GM23338 (cell line): ENCODE measurements around the gene CPLX3. TPM values are rescaled to one million over a fixed set of nuclear protein-coding genes. Genes with fewer than 3 reads are reported as not detected.

Experiments
- ATAC-seq: fragments of 200-7000 bp; cut with Tn5 transposase; 3 replicates; pipeline ENCODE4 v1.9.1; 2020
- DNase-seq: peaks from one replicate; pipeline ENCODE4 v3.0.0-alpha.2; 2015; ENCODE audit warnings: low spot score
- H2AFZ ChIP-seq: fragments of 200-600 bp; sonication (generic); 2 replicates; pipeline ENCODE4 v1.8.0; 2016; ENCODE audit warnings: antibody characterized with exemption, mild to moderate bottlenecking, moderate library complexity
- H3F3A ChIP-seq: fragments of 200-600 bp; sonication (generic); replicated peaks from 2 replicates; pipeline ENCODE4 v1.8.0; 2017; ENCODE audit warnings: antibody characterized with exemption, mixed run types, low read depth
- H3K27ac ChIP-seq: fragments of 200-600 bp; sonication (generic); 2 replicates; pipeline ENCODE4 v1.6.1; 2016; ENCODE audit warnings: low read depth
- H3K27me3 ChIP-seq: fragments of 200-600 bp; sonication (generic); 2 replicates; pipeline ENCODE4 v1.8.0; 2016; ENCODE audit warnings: mild to moderate bottlenecking, mixed run types, moderate library complexity; ENCODE audit not compliant: insufficient read depth
- H3K36me3 ChIP-seq: fragments of 200-600 bp; sonication (generic); 2 replicates; pipeline ENCODE4 v1.8.0; 2016; ENCODE audit warnings: mild to moderate bottlenecking; ENCODE audit not compliant: insufficient read depth
- H3K4me1 ChIP-seq: fragments of 200-600 bp; sonication (generic); 2 replicates; pipeline ENCODE4 v1.8.0; 2016; ENCODE audit warnings: mild to moderate bottlenecking, moderate library complexity; ENCODE audit not compliant: insufficient read depth
- H3K4me2 ChIP-seq: fragments of 200-600 bp; sonication (generic); 2 replicates; pipeline ENCODE4 v1.7.1; 2017; ENCODE audit warnings: mixed run types
- H3K4me3 ChIP-seq: fragments of 200-600 bp; sonication (generic); 2 replicates; pipeline ENCODE4 v1.6.1; 2016; ENCODE audit warnings: mixed run types
- H3K79me2 ChIP-seq: fragments of 200-600 bp; sonication (generic); replicated peaks from 2 replicates; pipeline ENCODE4 v1.8.0; 2017; ENCODE audit warnings: mild to moderate bottlenecking; ENCODE audit not compliant: insufficient read depth
- H3K9me2 ChIP-seq: fragments of 200-600 bp; sonication (generic); 2 replicates; pipeline ENCODE4 v1.8.0; 2017; ENCODE audit not compliant: insufficient read depth
- H4K20me1 ChIP-seq: fragments of 200-600 bp; sonication (generic); replicated peaks from 2 replicates; pipeline ENCODE4 v1.8.0; 2017; ENCODE audit warnings: mild to moderate bottlenecking; ENCODE audit not compliant: insufficient read depth
- H3K27ac Mint-ChIP-seq: 2 replicates; pipeline ENCODE4 v1.8.0; 2020; ENCODE audit warnings: inconsistent platforms, mild to moderate bottlenecking, moderate library complexity, mixed read lengths
- H3K27me3 Mint-ChIP-seq: 3 replicates; pipeline ENCODE4 v1.8.0; 2022; ENCODE audit warnings: low read depth, mild to moderate bottlenecking, moderate library complexity, mixed read lengths, inconsistent platforms; ENCODE audit not compliant: insufficient read depth, poor library complexity
- H3K36me3 Mint-ChIP-seq: 3 replicates; pipeline ENCODE4 v1.8.0; 2021; ENCODE audit warnings: low read depth, mild to moderate bottlenecking, inconsistent platforms, moderate library complexity, mixed read lengths
- H3K4me1 Mint-ChIP-seq: 3 replicates; pipeline ENCODE4 v1.8.0; 2020; ENCODE audit warnings: mild to moderate bottlenecking, inconsistent platforms, mixed read lengths
- H3K4me3 Mint-ChIP-seq: 3 replicates; pipeline ENCODE4 v1.8.0; 2021; ENCODE audit warnings: moderate library complexity, mild to moderate bottlenecking, inconsistent platforms, mixed read lengths
- H3K9me3 Mint-ChIP-seq: 3 replicates; pipeline ENCODE4 v1.8.0; 2020; ENCODE audit warnings: moderate library complexity, mild to moderate bottlenecking, inconsistent platforms, mixed read lengths
- CREB1 ChIP-seq: fragments of 250-450 bp; sonication (Bioruptor Pico); IDR thresholded peaks from 2 replicates; pipeline ENCODE4 v1.5.0; 2020; ENCODE audit warnings: low read depth, mild to moderate bottlenecking, moderate library complexity
- EZH2 ChIP-seq: fragments of 200-600 bp; sonication (generic); IDR thresholded peaks from one replicate; pipeline ENCODE4 v1.8.0; 2017; ENCODE audit warnings: antibody characterized with exemption, mild to moderate bottlenecking, low read depth; ENCODE audit not compliant: unreplicated experiment
- EZH2phosphoT487 ChIP-seq: fragments of 200-600 bp; sonication (generic); IDR thresholded peaks from one replicate; pipeline ENCODE4 v1.8.1; 2018; ENCODE audit warnings: antibody characterized with exemption; ENCODE audit not compliant: unreplicated experiment
- JUNB ChIP-seq: IDR thresholded peaks from one replicate; pipeline ENCODE4 v1.6.1; 2016; ENCODE audit warnings: antibody characterized with exemption; ENCODE audit not compliant: unreplicated experiment
- NANOG ChIP-seq: IDR thresholded peaks from 2 replicates; pipeline ENCODE4 v1.6.1; 2016; ENCODE audit warnings: antibody characterized with exemption, borderline replicate concordance
- POLR2AphosphoS5 ChIP-seq: IDR thresholded peaks from 2 replicates; pipeline ENCODE4 v1.6.1; 2016; ENCODE audit warnings: antibody characterized with exemption, low read depth
- STAT1 ChIP-seq: IDR thresholded peaks from one replicate; pipeline ENCODE4 v1.6.1; 2016; ENCODE audit warnings: antibody characterized with exemption; ENCODE audit not compliant: unreplicated experiment
- ZNF114 ChIP-seq: fragments of 250-450 bp; sonication (Bioruptor Pico); IDR thresholded peaks from 2 replicates; pipeline ENCODE4 v1.5.0; 2020; ENCODE audit warnings: mild to moderate bottlenecking, moderate library complexity
- ZNF331 ChIP-seq: fragments of 250-450 bp; sonication (Bioruptor Pico); IDR thresholded peaks from 2 replicates; pipeline ENCODE4 v1.5.0; 2020; ENCODE audit warnings: low read depth, mild to moderate bottlenecking, moderate library complexity
- polyA plus RNA-seq: library from polyadenylated mRNA; unstranded; fragments of >200 nt; fragmentation: Nextera tagmentation; extraction: Ambion mirVana; gene quantifications from 2 replicates; pipeline ENCODE4 v1.2.1, GENCODE V29; 2016
- total RNA-seq: library from RNA; depleted of rRNA; stranded (reverse); fragments of >200 nt; shearing (Covaris generic); gene quantifications from 2 replicates; pipeline ENCODE4 v1.2.3, GENCODE V29; 2014
- TF ChIP-seq, protein P1 (sequence below), 2 experiments: fragments of 200-600 bp in 1 of 2; sonication (generic) in 1 of 2; conservative IDR thresholded peaks; 2 replicates each; pipeline versions ENCODE4 v1.5.1 to v1.6.1; 2016 to 2017; ENCODE audit warnings: antibody characterized with exemption in 2 of 2, low read depth in 2 of 2, mild to moderate bottlenecking in 2 of 2, moderate library complexity in 1 of 2
- TF ChIP-seq, protein P2 (sequence below): fragments of 250-450 bp; sonication (Bioruptor Pico); IDR thresholded peaks from 2 replicates; pipeline ENCODE4 v1.5.0; 2020; ENCODE audit warnings: mild to moderate bottlenecking, moderate library complexity
- TF ChIP-seq, protein P3 (sequence below): IDR thresholded peaks from 2 replicates; pipeline ENCODE4 v1.6.1; 2016; ENCODE audit warnings: antibody characterized with exemption

The CPLX3 gene
- total and polyA plus RNA-seq, 2 experiments from 2014 or later = 0.66 TPM; not detected in 1

DNA sequence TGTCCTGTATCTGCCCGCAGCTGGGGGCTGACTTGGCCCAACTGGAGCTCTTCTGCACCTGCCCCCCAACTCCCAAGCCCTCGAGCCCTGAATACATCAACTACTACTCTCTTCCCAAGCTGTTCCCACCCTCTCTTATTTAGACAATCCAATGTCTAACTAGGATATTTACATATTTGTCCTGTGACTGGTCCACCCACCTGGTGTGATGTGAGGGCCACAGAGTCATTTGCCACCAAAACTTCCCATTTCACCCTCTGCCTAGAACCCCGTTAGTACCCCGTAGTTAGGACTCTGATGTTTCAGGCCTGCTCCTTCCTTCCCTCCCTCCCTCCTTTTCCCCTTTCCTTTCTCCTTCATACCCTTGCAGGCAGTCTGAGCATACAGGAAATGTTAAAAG lies 6.4 kb downstream of the CPLX3 start:
- Histone ChIP-seq H3K9me2 (no peaks in the 10 kb centered on the region), H3K4me3 (no peak overlapping the region), H3K4me1 (no peaks in the 10 kb centered on the region), H3K27me3 (peaks cover 3% of the 10 kb centered on the region; the same call in 1 of the 2 replicates), H3K36me3 (no peaks in the 10 kb centered on the region), H4K20me1 (no peaks in the 10 kb centered on the region), H3K27ac (no peak overlapping the region), H2AFZ (no peak overlapping the region), H3K79me2 (no peaks in the 10 kb centered on the region), H3K4me2 (no peak overlapping the region), H3F3A (peaks cover 4% of the 10 kb centered on the region; the same call in 1 of the 2 replicates)
- Mint-ChIP-seq H3K27ac (no peak overlapping the region), H3K9me3 (no peaks in the 10 kb centered on the region; the same call in 2 of the 3 replicates), H3K4me3 (no peak overlapping the region), H3K4me1 (peaks cover 19% of the 10 kb centered on the region), H3K36me3 (peaks cover 7% of the 10 kb centered on the region), H3K27me3 (peaks cover 17% of the 10 kb centered on the region)
- TF ChIP-seq EZH2phosphoT487 = no peak
- TF ChIP-seq STAT1 = no peak
- no peak for TF ChIP-seq ZNF331 (CRISPR knock-in tag)
- TF ChIP-seq EZH2 = no peak
- TF ChIP-seq, protein P1, sequence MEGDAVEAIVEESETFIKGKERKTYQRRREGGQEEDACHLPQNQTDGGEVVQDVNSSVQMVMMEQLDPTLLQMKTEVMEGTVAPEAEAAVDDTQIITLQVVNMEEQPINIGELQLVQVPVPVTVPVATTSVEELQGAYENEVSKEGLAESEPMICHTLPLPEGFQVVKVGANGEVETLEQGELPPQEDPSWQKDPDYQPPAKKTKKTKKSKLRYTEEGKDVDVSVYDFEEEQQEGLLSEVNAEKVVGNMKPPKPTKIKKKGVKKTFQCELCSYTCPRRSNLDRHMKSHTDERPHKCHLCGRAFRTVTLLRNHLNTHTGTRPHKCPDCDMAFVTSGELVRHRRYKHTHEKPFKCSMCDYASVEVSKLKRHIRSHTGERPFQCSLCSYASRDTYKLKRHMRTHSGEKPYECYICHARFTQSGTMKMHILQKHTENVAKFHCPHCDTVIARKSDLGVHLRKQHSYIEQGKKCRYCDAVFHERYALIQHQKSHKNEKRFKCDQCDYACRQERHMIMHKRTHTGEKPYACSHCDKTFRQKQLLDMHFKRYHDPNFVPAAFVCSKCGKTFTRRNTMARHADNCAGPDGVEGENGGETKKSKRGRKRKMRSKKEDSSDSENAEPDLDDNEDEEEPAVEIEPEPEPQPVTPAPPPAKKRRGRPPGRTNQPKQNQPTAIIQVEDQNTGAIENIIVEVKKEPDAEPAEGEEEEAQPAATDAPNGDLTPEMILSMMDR (conservative IDR thresholded peaks at IDR 0.05; ENCODE audit: low read depth in 2 of 2) = no peak
- no peak for TF ChIP-seq NANOG
- ATAC-seq (no peak), DNase-seq (no peak)

DNA sequence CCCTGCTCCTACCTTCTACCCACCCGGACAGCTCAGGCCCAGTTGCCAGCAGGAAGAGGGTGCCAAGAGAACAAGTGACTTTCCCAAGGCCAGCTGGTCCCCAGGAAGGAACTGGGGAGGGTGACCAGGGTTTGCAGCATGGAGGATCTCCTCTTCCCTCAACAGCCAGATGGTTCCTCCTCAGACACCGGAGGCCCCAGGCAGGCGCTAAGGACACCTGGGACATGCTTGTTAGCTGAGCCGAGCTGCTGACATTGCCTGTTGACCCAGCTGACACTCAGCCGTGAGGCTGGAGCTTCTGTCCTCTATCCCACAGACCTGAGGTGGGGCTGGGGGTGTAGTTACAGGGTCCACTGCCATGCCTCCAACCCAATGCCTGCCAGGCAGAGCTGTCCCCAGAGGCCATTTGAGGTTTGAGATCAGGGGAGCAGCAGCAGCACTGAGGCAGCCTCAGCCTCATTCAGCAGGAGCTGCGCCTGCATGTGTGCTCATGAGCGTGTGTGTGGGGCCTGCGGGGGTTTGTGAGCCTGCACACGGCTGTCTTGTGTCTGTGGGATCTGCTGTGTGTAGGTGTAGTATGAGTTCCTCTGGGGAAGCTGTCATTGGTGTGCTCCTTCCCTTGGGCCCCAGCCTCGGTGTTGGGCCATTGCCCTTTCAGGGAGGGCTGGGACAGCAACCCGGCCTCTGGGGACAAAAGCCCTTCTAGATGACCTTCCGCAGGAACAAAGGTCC lies 7.1 kb downstream of the CPLX3 start:
- no peaks in the 10 kb centered on the region for H3K4me1 ChIP-seq
- no peaks in the 10 kb centered on the region for H3K27me3 ChIP-seq
- H3K36me3 Mint-ChIP-seq = peaks cover 7% of the 10 kb centered on the region
- H3K27ac ChIP-seq = no peak overlapping the region
- H3K4me1 Mint-ChIP-seq = peaks cover 19% of the 10 kb centered on the region
- H3K27ac Mint-ChIP-seq = no peak overlapping the region
- DNase-seq = no peak
- H3K4me2 ChIP-seq = no peak overlapping the region
- H3F3A ChIP-seq = peaks cover 4% of the 10 kb centered on the region; the same call in 1 of the 2 replicates
- H3K36me3 ChIP-seq = no peaks in the 10 kb centered on the region
- H4K20me1 ChIP-seq = no peaks in the 10 kb centered on the region
- H3K4me3 Mint-ChIP-seq = no peak overlapping the region
- peaks cover 16% of the 10 kb centered on the region for H3K27me3 Mint-ChIP-seq
- H3K79me2 ChIP-seq = no peaks in the 10 kb centered on the region
- no peak overlapping the region for H3K4me3 ChIP-seq
- H2AFZ ChIP-seq = no peak overlapping the region
- no peaks in the 10 kb centered on the region; the same call in 2 of the 3 replicates for H3K9me3 Mint-ChIP-seq
- ATAC-seq = no peak
- H3K9me2 ChIP-seq = no peaks in the 10 kb centered on the region
- TF ChIP-seq ZNF114 (CRISPR knock-in tag) = no peak
- TF ChIP-seq, protein P2, sequence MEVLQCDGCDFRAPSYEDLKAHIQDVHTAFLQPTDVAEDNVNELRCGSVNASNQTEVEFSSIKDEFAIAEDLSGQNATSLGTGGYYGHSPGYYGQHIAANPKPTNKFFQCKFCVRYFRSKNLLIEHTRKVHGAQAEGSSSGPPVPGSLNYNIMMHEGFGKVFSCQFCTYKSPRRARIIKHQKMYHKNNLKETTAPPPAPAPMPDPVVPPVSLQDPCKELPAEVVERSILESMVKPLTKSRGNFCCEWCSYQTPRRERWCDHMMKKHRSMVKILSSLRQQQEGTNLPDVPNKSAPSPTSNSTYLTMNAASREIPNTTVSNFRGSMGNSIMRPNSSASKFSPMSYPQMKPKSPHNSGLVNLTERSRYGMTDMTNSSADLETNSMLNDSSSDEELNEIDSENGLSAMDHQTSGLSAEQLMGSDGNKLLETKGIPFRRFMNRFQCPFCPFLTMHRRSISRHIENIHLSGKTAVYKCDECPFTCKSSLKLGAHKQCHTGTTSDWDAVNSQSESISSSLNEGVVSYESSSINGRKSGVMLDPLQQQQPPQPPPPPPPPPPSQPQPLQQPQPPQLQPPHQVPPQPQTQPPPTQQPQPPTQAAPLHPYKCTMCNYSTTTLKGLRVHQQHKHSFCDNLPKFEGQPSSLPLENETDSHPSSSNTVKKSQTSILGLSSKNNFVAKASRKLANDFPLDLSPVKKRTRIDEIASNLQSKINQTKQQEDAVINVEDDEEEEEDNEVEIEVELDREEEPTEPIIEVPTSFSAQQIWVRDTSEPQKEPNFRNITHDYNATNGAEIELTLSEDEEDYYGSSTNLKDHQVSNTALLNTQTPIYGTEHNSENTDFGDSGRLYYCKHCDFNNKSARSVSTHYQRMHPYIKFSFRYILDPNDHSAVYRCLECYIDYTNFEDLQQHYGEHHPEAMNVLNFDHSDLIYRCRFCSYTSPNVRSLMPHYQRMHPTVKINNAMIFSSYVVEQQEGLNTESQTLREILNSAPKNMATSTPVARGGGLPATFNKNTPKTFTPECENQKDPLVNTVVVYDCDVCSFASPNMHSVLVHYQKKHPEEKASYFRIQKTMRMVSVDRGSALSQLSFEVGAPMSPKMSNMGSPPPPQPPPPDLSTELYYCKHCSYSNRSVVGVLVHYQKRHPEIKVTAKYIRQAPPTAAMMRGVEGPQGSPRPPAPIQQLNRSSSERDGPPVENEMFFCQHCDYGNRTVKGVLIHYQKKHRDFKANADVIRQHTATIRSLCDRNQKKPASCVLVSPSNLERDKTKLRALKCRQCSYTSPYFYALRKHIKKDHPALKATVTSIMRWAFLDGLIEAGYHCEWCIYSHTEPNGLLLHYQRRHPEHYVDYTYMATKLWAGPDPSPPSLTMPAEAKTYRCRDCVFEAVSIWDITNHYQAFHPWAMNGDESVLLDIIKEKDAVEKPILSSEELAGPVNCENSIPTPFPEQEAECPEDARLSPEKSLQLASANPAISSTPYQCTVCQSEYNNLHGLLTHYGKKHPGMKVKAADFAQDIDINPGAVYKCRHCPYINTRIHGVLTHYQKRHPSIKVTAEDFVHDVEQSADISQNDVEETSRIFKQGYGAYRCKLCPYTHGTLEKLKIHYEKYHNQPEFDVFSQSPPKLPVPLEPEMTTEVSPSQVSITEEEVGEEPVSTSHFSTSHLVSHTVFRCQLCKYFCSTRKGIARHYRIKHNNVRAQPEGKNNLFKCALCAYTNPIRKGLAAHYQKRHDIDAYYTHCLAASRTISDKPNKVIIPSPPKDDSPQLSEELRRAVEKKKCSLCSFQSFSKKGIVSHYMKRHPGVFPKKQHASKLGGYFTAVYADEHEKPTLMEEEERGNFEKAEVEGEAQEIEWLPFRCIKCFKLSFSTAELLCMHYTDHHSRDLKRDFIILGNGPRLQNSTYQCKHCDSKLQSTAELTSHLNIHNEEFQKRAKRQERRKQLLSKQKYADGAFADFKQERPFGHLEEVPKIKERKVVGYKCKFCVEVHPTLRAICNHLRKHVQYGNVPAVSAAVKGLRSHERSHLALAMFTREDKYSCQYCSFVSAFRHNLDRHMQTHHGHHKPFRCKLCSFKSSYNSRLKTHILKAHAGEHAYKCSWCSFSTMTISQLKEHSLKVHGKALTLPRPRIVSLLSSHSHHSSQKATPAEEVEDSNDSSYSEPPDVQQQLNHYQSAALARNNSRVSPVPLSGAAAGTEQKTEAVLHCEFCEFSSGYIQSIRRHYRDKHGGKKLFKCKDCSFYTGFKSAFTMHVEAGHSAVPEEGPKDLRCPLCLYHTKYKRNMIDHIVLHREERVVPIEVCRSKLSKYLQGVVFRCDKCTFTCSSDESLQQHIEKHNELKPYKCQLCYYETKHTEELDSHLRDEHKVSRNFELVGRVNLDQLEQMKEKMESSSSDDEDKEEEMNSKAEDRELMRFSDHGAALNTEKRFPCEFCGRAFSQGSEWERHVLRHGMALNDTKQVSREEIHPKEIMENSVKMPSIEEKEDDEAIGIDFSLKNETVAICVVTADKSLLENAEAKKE (CRISPR knock-in tag) = no peak
- TF ChIP-seq, protein P3, sequence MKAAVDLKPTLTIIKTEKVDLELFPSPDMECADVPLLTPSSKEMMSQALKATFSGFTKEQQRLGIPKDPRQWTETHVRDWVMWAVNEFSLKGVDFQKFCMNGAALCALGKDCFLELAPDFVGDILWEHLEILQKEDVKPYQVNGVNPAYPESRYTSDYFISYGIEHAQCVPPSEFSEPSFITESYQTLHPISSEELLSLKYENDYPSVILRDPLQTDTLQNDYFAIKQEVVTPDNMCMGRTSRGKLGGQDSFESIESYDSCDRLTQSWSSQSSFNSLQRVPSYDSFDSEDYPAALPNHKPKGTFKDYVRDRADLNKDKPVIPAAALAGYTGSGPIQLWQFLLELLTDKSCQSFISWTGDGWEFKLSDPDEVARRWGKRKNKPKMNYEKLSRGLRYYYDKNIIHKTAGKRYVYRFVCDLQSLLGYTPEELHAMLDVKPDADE = no peak
- no peak for TF ChIP-seq POLR2AphosphoS5
- no peak for TF ChIP-seq CREB1 (CRISPR knock-in tag)
- no peak for TF ChIP-seq EZH2
- TF ChIP-seq JUNB = no peak
- no peak for TF ChIP-seq NANOG
- no peak for TF ChIP-seq EZH2phosphoT487
